ENCODE data around the gene NCEH1.

The NCEH1 gene

GRCh38 chr3:172678068-172678467 is 32.8 kb downstream of the NCEH1 start:
- H3K4me1 Mint-ChIP-seq = peaks cover 29% of the 10 kb centered on the region
- no peak overlapping the region for H3K4me3 Mint-ChIP-seq
- H3K27ac Mint-ChIP-seq = peak overlapping the region; percentile 69

GRCh38 chr3:172676196-172676922 is 34.5 kb downstream of the NCEH1 start:
- no peaks in the 10 kb centered on the region for H3K9me3 Mint-ChIP-seq
- H3K4me3 Mint-ChIP-seq = no peak overlapping the region
- no peak for DNase-seq
- peaks cover 29% of the 10 kb centered on the region for H3K4me1 Mint-ChIP-seq
- H3K27ac Mint-ChIP-seq = peak overlapping the region; percentile 47
- no peaks in the 10 kb centered on the region for H3K27me3 Mint-ChIP-seq (ENCODE audit: low read depth, poor library complexity)
- H3K36me3 Mint-ChIP-seq (ENCODE audit: low read depth) = no peaks in the 10 kb centered on the region
- no peak for TF ChIP-seq CTCF (IDR thresholded peaks at IDR 0.05)

More at GRCh38 chr3:172678068-172678467, 32.8 kb downstream of the NCEH1 start:
- no peaks in the 10 kb centered on the region for H3K9me3 Mint-ChIP-seq
- DNase-seq = no peak
- no peaks in the 10 kb centered on the region for H3K27me3 Mint-ChIP-seq (ENCODE audit: low read depth, poor library complexity)
- H3K36me3 Mint-ChIP-seq (ENCODE audit: low read depth) = no peaks in the 10 kb centered on the region
- TF ChIP-seq CTCF (IDR thresholded peaks at IDR 0.05) = no peak

- Mint-ChIP-seq H3K27ac (no peak overlapping the region), H3K27me3 (ENCODE audit: low read depth, poor library complexity) (no peaks in the 10 kb centered on the region), H3K4me3 (no peak overlapping the region), H3K9me3 (no peaks in the 10 kb centered on the region), H3K36me3 (ENCODE audit: low read depth) (no peaks in the 10 kb centered on the region), H3K4me1 (peaks cover 29% of the 10 kb centered on the region)
- peak; percentile 22 for DNase-seq
- peak; percentile 89 for TF ChIP-seq CTCF (IDR thresholded peaks at IDR 0.05)
These were observed 35.2 kb downstream of the NCEH1 start for GRCh38 chr3:172675441-172676193.

- peaks cover 20% of the 10 kb centered on the region for H3K4me1 Mint-ChIP-seq
- H3K27me3 Mint-ChIP-seq (ENCODE audit: low read depth, poor library complexity) = no peaks in the 10 kb centered on the region
- peaks cover 7% of the 10 kb centered on the region for H3K9me3 Mint-ChIP-seq
- no peak overlapping the region for H3K27ac Mint-ChIP-seq
- peak; percentile 52 for DNase-seq
- TF ChIP-seq CTCF (IDR thresholded peaks at IDR 0.05) = peak; percentile 70
- H3K4me3 Mint-ChIP-seq = no peak overlapping the region
- H3K36me3 Mint-ChIP-seq (ENCODE audit: low read depth) = no peaks in the 10 kb centered on the region
These were observed 37.6 kb downstream of the NCEH1 start for GRCh38 chr3:172673210-172673679.

GRCh38 chr3:172669021-172669420 is 41.8 kb downstream of the NCEH1 start:
- H3K27me3 Mint-ChIP-seq (ENCODE audit: low read depth, poor library complexity) = no peaks in the 10 kb centered on the region
- peaks cover 7% of the 10 kb centered on the region for H3K4me1 Mint-ChIP-seq
- no peak for DNase-seq
- no peak overlapping the region for H3K4me3 Mint-ChIP-seq
- H3K27ac Mint-ChIP-seq = no peak overlapping the region
- H3K9me3 Mint-ChIP-seq = peaks cover 45% of the 10 kb centered on the region
- TF ChIP-seq CTCF (IDR thresholded peaks at IDR 0.05) = no peak
- peaks cover 25% of the 10 kb centered on the region for H3K36me3 Mint-ChIP-seq (ENCODE audit: low read depth)

Measured in nephron progenitor cell (in vitro differentiated cells).